Endothelial cell of umbilical vein (primary cell): Measurements from ENCODE around the gene MOB1B. TPM values are rescaled to one million over a fixed set of nuclear protein-coding genes. Genes with fewer than 3 reads are reported as not detected.

ENCODE experiments used
- BruUV-seq: library from RNA; stranded (reverse); fragments of 400-500 nt; replicated peaks from 2 replicates; lab custom pipeline; 2021; lab: Mats Ljungman, UMichigan
- CTCF ChIA-PET: fragments of 300-600, 350-600 bp; sonication (Branson Sonifier 250); formaldehyde crosslinking; loops from one replicate; lab custom pipeline; 2021; ENCODE audit warnings: antibody characterized with exemption, inconsistent platforms; lab: Charles Lee
- POLR2A ChIA-PET: fragments of 300-600, 350-600 bp; sonication (Branson Sonifier 250); formaldehyde crosslinking; loops from one replicate; lab custom pipeline; 2021; ENCODE audit warnings: antibody characterized with exemption, inconsistent platforms; lab: Charles Lee
- DNase-seq: peaks from one replicate; pipeline ENCODE4 v3.0.0-alpha.2; 2011; ENCODE audit warnings: low read depth, low spot score
- FAIRE-seq: peaks from 2 replicates; lab custom pipeline; 2011; peaks lifted over from hg19 to GRCh38; lab: Jason Lieb, UNC
- H2AFZ ChIP-seq: 2 replicates; pipeline ENCODE4 v1.6.0; 2012; ENCODE audit warnings: low read depth, low read length, control low read depth, inconsistent platforms
- H3K27ac ChIP-seq: 2 replicates; pipeline ENCODE4 v1.5.1; 2011; ENCODE audit warnings: low read depth, mild to moderate bottlenecking, control low read depth, low read length, moderate library complexity; ENCODE audit not compliant: insufficient read depth
- H3K27me3 ChIP-seq, 2 experiments: 2 replicates each; pipeline versions ENCODE4 v1.6.0 to v1.6.1; 2011; ENCODE audit warnings: low read length in 2 of 2, mixed read lengths in 1 of 2; ENCODE audit not compliant: control insufficient read depth in 2 of 2, insufficient read depth in 2 of 2
- H3K36me3 ChIP-seq, 2 experiments: 2 replicates in 1 of 2; 3 replicates in 1 of 2; pipeline ENCODE4 v1.5.1; 2011; ENCODE audit warnings: low read length in 2 of 2, mild to moderate bottlenecking in 1 of 2, moderate library complexity in 1 of 2; ENCODE audit not compliant: control insufficient read depth in 2 of 2, insufficient read depth in 2 of 2; ENCODE audit errors: extremely low read depth in 1 of 2
- H3K4me1 ChIP-seq: 3 replicates; pipeline ENCODE4 v1.5.1; 2011; ENCODE audit warnings: mild to moderate bottlenecking, low read length; ENCODE audit not compliant: control insufficient read depth, insufficient read depth; ENCODE audit errors: extremely low read depth
- H3K4me2 ChIP-seq: 2 replicates; pipeline ENCODE4 v1.6.1; 2011; ENCODE audit warnings: low read length, control low read depth, mixed read lengths; ENCODE audit not compliant: insufficient read depth
- H3K4me3 ChIP-seq, 3 experiments: fragments of 200-600 bp in 1 of 3; sonication (generic), shearing (Covaris generic) in 1 of 3; replicated peaks in 1 of 3; 2 replicates each; pipeline ENCODE4 v1.5.1; 2011 to 2016; ENCODE audit warnings: control low read depth in 3 of 3, low read length in 3 of 3, mild to moderate bottlenecking in 2 of 3, inconsistent platforms in 1 of 3, low read depth in 1 of 3, moderate library complexity in 1 of 3; ENCODE audit not compliant: insufficient read depth in 1 of 3
- H3K79me2 ChIP-seq: 2 replicates; pipeline ENCODE4 v1.6.0; 2012; ENCODE audit warnings: low read length, inconsistent platforms; ENCODE audit not compliant: control insufficient read depth, insufficient read depth
- H3K9ac ChIP-seq: replicated peaks from 2 replicates; pipeline ENCODE3; 2011; ENCODE audit warnings: low read length, control low read depth; ENCODE audit not compliant: insufficient read depth; ENCODE audit errors: extremely low read depth
- H3K9me1 ChIP-seq: replicated peaks from 3 replicates; pipeline ENCODE4 v1.6.0; 2011; ENCODE audit warnings: mild to moderate bottlenecking, low read length; ENCODE audit not compliant: control insufficient read depth, insufficient read depth; ENCODE audit errors: extremely low read depth
- H3K9me3 ChIP-seq: replicated peaks from 2 replicates; pipeline ENCODE4 v1.5.1; 2012; ENCODE audit warnings: low read length, inconsistent platforms; ENCODE audit not compliant: control insufficient read depth, insufficient read depth
- H4K20me1 ChIP-seq: replicated peaks from 2 replicates; pipeline ENCODE3; 2011; ENCODE audit warnings: mild to moderate bottlenecking, low read length; ENCODE audit not compliant: control insufficient read depth, insufficient read depth; ENCODE audit errors: extremely low read depth
- CTCF ChIP-seq, 2 donors: IDR thresholded peaks; 1 replicate in 1 of 2; 2 replicates in 1 of 2; pipeline ENCODE4 v1.5.1; 2011; ENCODE audit warnings: low read length in 2 of 2, mild to moderate bottlenecking in 2 of 2, moderate library complexity in 2 of 2, control low read depth in 1 of 2, inconsistent platforms in 1 of 2, low read depth in 1 of 2; ENCODE audit not compliant: insufficient read depth in 1 of 2; ENCODE audit errors: extremely low read depth in 1 of 2
- EZH2 ChIP-seq: IDR thresholded peaks from 2 replicates; pipeline ENCODE4 v1.6.1; 2012; ENCODE audit warnings: borderline replicate concordance, low read depth, mild to moderate bottlenecking, moderate library complexity, low read length, inconsistent platforms; ENCODE audit not compliant: severe bottlenecking
- FOS ChIP-seq: IDR thresholded peaks from 2 replicates; pipeline ENCODE4 v1.6.1; 2011; ENCODE audit warnings: mild to moderate bottlenecking, low read length, moderate library complexity, borderline replicate concordance; ENCODE audit not compliant: insufficient read depth
- GATA2 ChIP-seq: IDR thresholded peaks from 2 replicates; pipeline ENCODE4 v1.7.0; 2011; ENCODE audit warnings: low read depth, mild to moderate bottlenecking, moderate library complexity, mixed read lengths, low read length; ENCODE audit not compliant: insufficient read length, insufficient read depth
- JUN ChIP-seq: IDR thresholded peaks from 2 replicates; pipeline ENCODE4 v1.6.1; 2011; ENCODE audit warnings: borderline replicate concordance, low read depth; ENCODE audit not compliant: insufficient read length, insufficient read depth
- MAX ChIP-seq: IDR thresholded peaks from 2 replicates; pipeline ENCODE4 v1.6.1; 2011; ENCODE audit not compliant: insufficient read depth, insufficient read length
- MYC ChIP-seq: IDR thresholded peaks from one replicate; pipeline ENCODE4 v1.6.1; 2011; ENCODE audit warnings: mild to moderate bottlenecking, low read depth, low read length
- POLR2A ChIP-seq: IDR thresholded peaks from 2 replicates; pipeline ENCODE4 v1.6.1; 2012; ENCODE audit warnings: low read depth, mild to moderate bottlenecking, control low read depth, low read length
- POLR2AphosphoS5 ChIP-seq: IDR thresholded peaks from 2 replicates; pipeline ENCODE4 v1.6.1; 2012; ENCODE audit warnings: low read depth, mild to moderate bottlenecking, control low read depth, low read length, moderate library complexity; ENCODE audit not compliant: insufficient read depth
- dilution Hi-C: fragments of 300-500 bp; cut with MboI; formaldehyde crosslinking; loops from one replicate; pipeline ENCODE4 v1.15.0; 2019; ENCODE audit warnings: low sequenced_read_pairs; ENCODE audit not compliant: extremely low pct_ligation_motif_present
- intact Hi-C: fragments of 100-400 bp; cut with micrococcal nuclease; formaldehyde crosslinking; loops from one replicate; pipeline ENCODE4 v1.10.0; 2022
- polyA plus RNA-seq, 4 experiments: library from polyadenylated mRNA; depleted of rRNA in 3 of 4; stranded (reverse) in 3 of 4; unstranded in 1 of 4; fragments of >200 nt; gene quantifications; 2 replicates each; pipeline versions ENCODE4 v1.2.1 to v1.2.3, GENCODE V29; 2011 to 2012; ENCODE audit warnings: missing spikeins in 1 of 4
- total RNA-seq: library from RNA; stranded (reverse); gene quantifications from 2 replicates; pipeline ENCODE4 v1.2.3, GENCODE V29; 2021

Gene MOB1B
- total and polyA plus RNA-seq, 2 donors (not counting 3 experiments of a cell fraction or from before 2014, with no cell fraction given) = 4.3 to 23.9 TPM

DNA sequence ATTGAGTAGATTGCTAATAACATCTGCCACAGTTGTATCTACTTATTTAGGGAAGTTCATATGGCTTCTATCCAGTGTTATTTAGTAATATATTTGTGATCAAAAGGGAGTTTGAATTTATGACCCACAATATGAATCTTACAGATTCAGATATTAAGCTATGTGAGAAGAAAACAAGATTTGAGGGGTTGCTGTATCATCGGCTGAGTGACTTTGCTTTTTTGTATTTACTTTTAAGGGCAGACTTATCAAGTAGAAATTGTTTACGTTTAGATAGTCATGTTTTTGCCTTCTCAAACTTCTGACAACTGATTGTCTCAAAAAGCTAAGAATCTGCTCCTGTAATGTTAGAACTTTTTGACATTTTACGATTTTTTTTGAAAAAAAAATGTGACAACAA lies 74.1 kb downstream of the MOB1B start:
- H3K27me3 ChIP-seq = no peaks in the 10 kb centered on the region
- no peaks in the 10 kb centered on the region for H3K9me3 ChIP-seq
- peaks cover 7% of the 10 kb centered on the region for H3K4me1 ChIP-seq
- no peaks in the 10 kb centered on the region for H3K79me2 ChIP-seq
- BruUV-seq = no TSS peak
- ChIA-PET POLR2A (no interaction called here), CTCF (interaction anchor here (1.0 kb wide), 1 partner anchor 34 kb away, joined by 4 read pairs; no protein-coding TSS in a partner anchor)
- no peaks in the 10 kb centered on the region for H3K9me1 ChIP-seq
- no peak overlapping the region for H3K27ac ChIP-seq
- H4K20me1 ChIP-seq = no peaks in the 10 kb centered on the region
- no peak overlapping the region for H3K4me3 ChIP-seq
- TF ChIP-seq CTCF (IDR thresholded peaks at IDR 0.05; ENCODE audit: extremely low read depth in 1 of 2, insufficient read depth in 1 of 2, low read depth in 1 of 2, low read length in 2 of 2) (no peak), POLR2A (no peak), FOS (no peak), JUN (no peak), POLR2AphosphoS5 (no peak), GATA2 (no peak), MAX (no peak), EZH2 (no peak), MYC (no peak)
- dilution Hi-C loops (no loop called here), intact Hi-C loops (no loop called here)
- no peak overlapping the region for H3K9ac ChIP-seq
- FAIRE-seq = no peak
- H3K36me3 ChIP-seq = no peaks in the 10 kb centered on the region
- no peak overlapping the region for H3K4me2 ChIP-seq
- no peak overlapping the region for H2AFZ ChIP-seq
- DNase-seq = no peak
